ENCODE data around the gene SIPA1L2.

The SIPA1L2 gene

GRCh38 chr1:232585486-232585885, 44.4 kb downstream of the SIPA1L2 start:
- H3K36me3 ChIP-seq: no peaks in the 10 kb centered on the region
- no peak for DNase-seq
- H3K4me3 ChIP-seq: no peak overlapping the region
- intact Hi-C loops (cut with DNase I; ENCODE audit: low total_unique reads): no loop called here
- no peaks in the 10 kb centered on the region for H3K27me3 ChIP-seq
- TF ChIP-seq CTCF (IDR thresholded peaks at IDR 0.05): no peak
- peaks cover 0 to 9% (median 0%) of the 10 kb centered on the region in 4 donors for H3K4me1 ChIP-seq
- no peak overlapping the region for H3K27ac ChIP-seq
- no peaks in the 10 kb centered on the region for H3K9me3 ChIP-seq

- Histone ChIP-seq H3K36me3 (no peaks in the 10 kb centered on the region), H3K9me3 (no peaks in the 10 kb centered on the region), H3K27me3 (no peaks in the 10 kb centered on the region), H3K4me1 (no peaks in the 10 kb centered on the region), H3K4me3 (no peak overlapping the region), H3K27ac (no peak overlapping the region)
- no peak for TF ChIP-seq CTCF (IDR thresholded peaks at IDR 0.05)
- intact Hi-C loops (cut with DNase I; ENCODE audit: low total_unique reads): no loop called here
- no peak for DNase-seq
These were observed 48.0 kb downstream of the SIPA1L2 start for GRCh38 chr1:232581932-232582331.
